Smooth muscle cell (in vitro differentiated cells): Measurements from ENCODE around the gene FAM210B. TPM values are rescaled to one million over a fixed set of nuclear protein-coding genes. Genes with fewer than 3 reads are reported as not detected.

Source experiments
- DNase-seq: peaks from one replicate; lab custom pipeline; 2025; ENCODE audit not compliant: unreplicated experiment; lab: John Stamatoyannopoulos, UW
- H2AFZ ChIP-seq: fragments of 200-600 bp; sonication (generic); 2 replicates; pipeline ENCODE4 v1.6.0; 2016; ENCODE audit warnings: antibody characterized with exemption, low read depth, mild to moderate bottlenecking
- H3F3A ChIP-seq: fragments of 200-600 bp; sonication (generic); 2 replicates; pipeline ENCODE4 v1.6.0; 2017; ENCODE audit warnings: antibody characterized with exemption, low read depth
- H3K27ac ChIP-seq: fragments of 200-600 bp; sonication (generic); 2 replicates; pipeline ENCODE4 v1.5.1; 2016; ENCODE audit warnings: low read depth, mild to moderate bottlenecking
- H3K27me3 ChIP-seq: fragments of 200-600 bp; sonication (generic); 2 replicates; pipeline ENCODE4 v1.6.1; 2016; ENCODE audit warnings: low read depth, mild to moderate bottlenecking
- H3K36me3 ChIP-seq: fragments of 200-600 bp; sonication (generic); 2 replicates; pipeline ENCODE4 v1.5.1; 2016; ENCODE audit warnings: low read depth
- H3K4me1 ChIP-seq: fragments of 200-600 bp; sonication (generic); 2 replicates; pipeline ENCODE4 v1.5.1; 2016; ENCODE audit warnings: low read depth
- H3K4me2 ChIP-seq: fragments of 200-600 bp; sonication (generic); 2 replicates; pipeline ENCODE4 v1.6.0; 2016; ENCODE audit warnings: mild to moderate bottlenecking
- H3K4me3 ChIP-seq: fragments of 200-600 bp; sonication (generic); 2 replicates; pipeline ENCODE4 v1.5.1; 2016; ENCODE audit warnings: mild to moderate bottlenecking
- H3K79me2 ChIP-seq: fragments of 200-600 bp; sonication (generic); 2 replicates; pipeline ENCODE4 v1.6.0; 2016; ENCODE audit warnings: low read depth, mild to moderate bottlenecking
- H3K9ac ChIP-seq: fragments of 200-600 bp; sonication (generic); 2 replicates; pipeline ENCODE4 v1.6.0; 2016; ENCODE audit warnings: low read depth
- H3K9me3 ChIP-seq: fragments of 200-600 bp; sonication (generic); replicated peaks from 2 replicates; pipeline ENCODE4 v1.5.1; 2016; ENCODE audit warnings: low read depth
- H4K20me1 ChIP-seq: fragments of 200-600 bp; sonication (generic); 2 replicates; pipeline ENCODE4 v1.6.0; 2016; ENCODE audit warnings: low read depth
- WGBS: methylation state at CpG from one replicate; pipeline ENCODE4 v1.1.7; 2016; ENCODE audit warnings: low lambda C conversion rate; 5-methylcytosine and 5-hydroxymethylcytosine counted together
- polyA plus RNA-seq: library from polyadenylated mRNA; unstranded; fragments of >200 nt; fragmentation: Nextera tagmentation; extraction: Ambion mirVana; gene quantifications from 2 replicates; pipeline ENCODE4 v1.2.1, GENCODE V29; 2016
- total RNA-seq: library from RNA; depleted of rRNA; stranded (reverse); fragments of >200 nt; gene quantifications from 2 replicates; pipeline ENCODE4 v1.2.3, GENCODE V29; 2014
- TF ChIP-seq, protein P1 (sequence below): fragments of 200-600 bp; sonication (generic); IDR thresholded peaks from 2 replicates; pipeline ENCODE4 v1.5.1; 2017; ENCODE audit warnings: borderline replicate concordance, mild to moderate bottlenecking, antibody characterized with exemption; ENCODE audit not compliant: insufficient read depth, poor library complexity, severe bottlenecking

The FAM210B gene
- total and polyA plus RNA-seq, 2 experiments from 2014 or later = 32.0 to 38.2 TPM

DNA sequence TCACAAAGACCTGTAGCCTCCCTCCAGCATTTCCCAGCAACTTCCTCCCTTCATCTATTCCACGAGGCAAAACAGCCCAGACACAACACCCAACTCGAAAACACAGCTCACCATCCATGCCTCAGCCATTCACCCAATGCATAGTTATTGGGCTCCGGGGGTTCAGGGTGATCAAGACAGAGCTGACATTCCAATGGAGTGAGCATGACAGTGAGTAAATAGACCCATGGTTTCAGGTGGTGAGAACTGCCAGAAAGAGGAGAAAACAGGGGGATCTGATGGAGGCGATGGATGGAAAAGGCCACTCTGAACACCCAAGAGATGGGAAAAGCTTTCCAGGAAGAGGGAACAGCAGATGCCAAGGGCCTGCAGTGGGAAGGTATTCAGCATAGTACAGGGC, 59.1 kb downstream of the FAM210B start:
- no peak overlapping the region for H3K4me2 ChIP-seq
- H3K9me3 ChIP-seq = no peaks in the 10 kb centered on the region
- no peaks in the 10 kb centered on the region for H4K20me1 ChIP-seq
- no peak overlapping the region for H3K27ac ChIP-seq
- H3K36me3 ChIP-seq = no peaks in the 10 kb centered on the region
- peaks cover 7% of the 10 kb centered on the region for H3F3A ChIP-seq
- no peaks in the 10 kb centered on the region for H3K79me2 ChIP-seq
- no peak overlapping the region for H3K4me3 ChIP-seq
- H3K9ac ChIP-seq = no peak overlapping the region
- no peak for DNase-seq
- WGBS = 95% methylated on average over 4 of the region's 4 CpGs
- TF ChIP-seq, protein P1, sequence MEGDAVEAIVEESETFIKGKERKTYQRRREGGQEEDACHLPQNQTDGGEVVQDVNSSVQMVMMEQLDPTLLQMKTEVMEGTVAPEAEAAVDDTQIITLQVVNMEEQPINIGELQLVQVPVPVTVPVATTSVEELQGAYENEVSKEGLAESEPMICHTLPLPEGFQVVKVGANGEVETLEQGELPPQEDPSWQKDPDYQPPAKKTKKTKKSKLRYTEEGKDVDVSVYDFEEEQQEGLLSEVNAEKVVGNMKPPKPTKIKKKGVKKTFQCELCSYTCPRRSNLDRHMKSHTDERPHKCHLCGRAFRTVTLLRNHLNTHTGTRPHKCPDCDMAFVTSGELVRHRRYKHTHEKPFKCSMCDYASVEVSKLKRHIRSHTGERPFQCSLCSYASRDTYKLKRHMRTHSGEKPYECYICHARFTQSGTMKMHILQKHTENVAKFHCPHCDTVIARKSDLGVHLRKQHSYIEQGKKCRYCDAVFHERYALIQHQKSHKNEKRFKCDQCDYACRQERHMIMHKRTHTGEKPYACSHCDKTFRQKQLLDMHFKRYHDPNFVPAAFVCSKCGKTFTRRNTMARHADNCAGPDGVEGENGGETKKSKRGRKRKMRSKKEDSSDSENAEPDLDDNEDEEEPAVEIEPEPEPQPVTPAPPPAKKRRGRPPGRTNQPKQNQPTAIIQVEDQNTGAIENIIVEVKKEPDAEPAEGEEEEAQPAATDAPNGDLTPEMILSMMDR = no peak
- H3K4me1 ChIP-seq = no peaks in the 10 kb centered on the region
- no peak overlapping the region for H2AFZ ChIP-seq
- H3K27me3 ChIP-seq = no peaks in the 10 kb centered on the region

Other genes with a start within 250 kb of the FAM210B start
- gene MC3R, start 110.2 kb upstream of the FAM210B start, total RNA-seq = not detected in 2 replicates
- gene MC3R, start 110.2 kb upstream of the FAM210B start, polyA plus RNA-seq = not detected in 2 replicates
- 9.2 and 12.7 TPM in 2 replicates for gene AURKA, start 33.2 kb downstream of the FAM210B start, total RNA-seq
- 13.8 and 13.9 TPM in 2 replicates for gene AURKA, start 33.2 kb downstream of the FAM210B start, polyA plus RNA-seq
- gene CSTF1, start 33.7 kb downstream of the FAM210B start, total RNA-seq = 38.5 and 52.4 TPM in 2 replicates
- gene CSTF1, start 33.7 kb downstream of the FAM210B start, polyA plus RNA-seq = 21.6 and 27.8 TPM in 2 replicates
- gene CASS4, start 53.3 kb downstream of the FAM210B start, total RNA-seq = 0.22 TPM in 1 of 2 replicates, not detected in the other
- 0.07 and 0.34 TPM in 2 replicates for gene CASS4, start 53.3 kb downstream of the FAM210B start, polyA plus RNA-seq
- 35.1 and 38.0 TPM in 2 replicates for gene RTF2, start 109.7 kb downstream of the FAM210B start, total RNA-seq
- 106 and 109 TPM in 2 replicates for gene RTF2, start 109.7 kb downstream of the FAM210B start, polyA plus RNA-seq
- gene FAM209A, start 165.8 kb downstream of the FAM210B start, total RNA-seq = not detected in 2 replicates
- gene FAM209A, start 165.8 kb downstream of the FAM210B start, polyA plus RNA-seq = 0.35 TPM in 1 of 2 replicates, not detected in the other
- gene FAM209B, start 174.3 kb downstream of the FAM210B start, total RNA-seq = 2.6 TPM in 1 of 2 replicates, not detected in the other
- gene FAM209B, start 174.3 kb downstream of the FAM210B start, polyA plus RNA-seq = 0.27 and 1.4 TPM in 2 replicates